B cell (primary cell): ENCODE data around the gene SLC6A6. TPM values are rescaled to one million over a fixed set of nuclear protein-coding genes. Genes with fewer than 3 reads are reported as not detected.

ENCODE experiments used
- ATAC-seq: fragments of 200-7000 bp; cut with Tn5 transposase; one replicate; pipeline ENCODE4 v1.10.0; 2021; ENCODE audit warnings: low read depth, mild to moderate bottlenecking, moderate number of reproducible peaks, moderate library complexity
- CTCF ChIA-PET: fragments of 350-600 bp; sonication (Branson Sonifier 250); formaldehyde crosslinking; loops from one replicate; lab custom pipeline; 2021; ENCODE audit warnings: antibody characterized with exemption, inconsistent platforms; lab: Charles Lee
- POLR2A ChIA-PET: fragments of 350-600 bp; sonication (Branson Sonifier 250); formaldehyde crosslinking; loops from one replicate; lab custom pipeline; 2021; ENCODE audit warnings: antibody characterized with exemption; lab: Charles Lee
- DNase-seq: peaks from one replicate; pipeline ENCODE4 v3.0.0; 2013
- H2AFZ ChIP-seq: 2 replicates; pipeline ENCODE4 v1.6.1; 2012; ENCODE audit warnings: mild to moderate bottlenecking, low read depth, low read length; ENCODE audit not compliant: insufficient read depth, poor library complexity, severe bottlenecking
- H3K27ac ChIP-seq, 2 donors: 1 replicate in 1 of 2; 2 replicates in 1 of 2; pipeline ENCODE4 v1.5.1; 2012 to 2013; ENCODE audit warnings: low read length in 2 of 2, mild to moderate bottlenecking in 2 of 2, moderate library complexity in 1 of 2
- H3K27me3 ChIP-seq, 4 experiments: fragments of 200-600 bp in 1 of 4; sonication (generic) in 1 of 4; replicated peaks in 1 of 4; 1 replicate in 2 of 4; 2 replicates in 2 of 4; pipeline versions ENCODE4 v1.6.1 to v1.7.0; 2013 to 2016; ENCODE audit warnings: low read length in 3 of 4, mild to moderate bottlenecking in 2 of 4, mixed read lengths in 1 of 4, moderate library complexity in 1 of 4; ENCODE audit not compliant: insufficient read depth in 4 of 4, control insufficient read depth in 3 of 4; ENCODE audit errors: control extremely low read depth in 1 of 4
- H3K36me3 ChIP-seq, 2 experiments: replicated peaks in 1 of 2; 1 replicate in 1 of 2; 2 replicates in 1 of 2; pipeline versions ENCODE4 v1.6.1 to v1.7.1; 2013; ENCODE audit warnings: low read length in 1 of 2; ENCODE audit not compliant: insufficient read depth in 2 of 2, control insufficient read depth in 1 of 2; ENCODE audit errors: control extremely low read depth in 1 of 2, extremely low read depth in 1 of 2
- H3K4me1 ChIP-seq, 2 donors: fragments of 200-600 bp in 1 of 2; sonication (generic) in 1 of 2; 1 replicate in 1 of 2; 2 replicates in 1 of 2; pipeline versions ENCODE4 v1.5.1 to v1.6.1; 2013 to 2017; ENCODE audit warnings: low read length in 2 of 2; ENCODE audit not compliant: control insufficient read depth in 2 of 2, insufficient read depth in 2 of 2
- H3K4me2 ChIP-seq: replicated peaks from 2 replicates; pipeline ENCODE3; 2012; ENCODE audit warnings: mild to moderate bottlenecking, low read depth, low read length; ENCODE audit not compliant: poor library complexity, severe bottlenecking
- H3K4me3 ChIP-seq, 5 experiments: fragments of 200-600 bp in 1 of 5; sonication (generic) in 1 of 5; 1 replicate in 3 of 5; 2 replicates in 2 of 5; pipeline versions ENCODE4 v1.5.1 to v1.7.0; 2011 to 2016; ENCODE audit warnings: low read length in 4 of 5, mild to moderate bottlenecking in 4 of 5, low read depth in 2 of 5, control low read depth in 1 of 5, moderate library complexity in 1 of 5; ENCODE audit not compliant: insufficient read depth in 1 of 5; ENCODE audit errors: control extremely low read depth in 1 of 5, extremely low read depth in 1 of 5
- H3K79me2 ChIP-seq: fragments of 200-600 bp; sonication (generic); one replicate; pipeline ENCODE4 v1.6.0; 2016; ENCODE audit warnings: low read length; ENCODE audit not compliant: control insufficient read depth, insufficient read depth
- H3K9ac ChIP-seq: fragments of 200-600 bp; sonication (generic); 2 replicates; pipeline ENCODE4 v1.6.1; 2017; ENCODE audit warnings: mild to moderate bottlenecking, low read length, moderate library complexity
- H3K9me3 ChIP-seq, 3 donors: one replicate each; pipeline versions ENCODE4 v1.6.1 to v1.7.1; 2013; ENCODE audit warnings: low read length in 2 of 3; ENCODE audit not compliant: control insufficient read depth in 2 of 3, insufficient read depth in 1 of 3; ENCODE audit errors: control extremely low read depth in 1 of 3
- H4K20me1 ChIP-seq: 2 replicates; pipeline ENCODE4 v1.6.0; 2012; ENCODE audit warnings: mild to moderate bottlenecking, low read length; ENCODE audit not compliant: insufficient read depth, control insufficient read depth, poor library complexity, severe bottlenecking
- H3K27ac Mint-ChIP-seq: one replicate; pipeline ENCODE4 v1.8.0; 2021; ENCODE audit warnings: mixed read lengths
- H3K27me3 Mint-ChIP-seq: one replicate; pipeline ENCODE4 v1.8.0; 2021; ENCODE audit warnings: mixed read lengths
- H3K4me1 Mint-ChIP-seq: one replicate; pipeline ENCODE4 v1.8.0; 2021; ENCODE audit warnings: mixed read lengths
- H3K4me3 Mint-ChIP-seq: one replicate; pipeline ENCODE4 v1.8.0; 2021; ENCODE audit warnings: mixed read lengths
- H3K9me3 Mint-ChIP-seq: one replicate; pipeline ENCODE4 v1.8.0; 2022; ENCODE audit warnings: mixed read lengths; ENCODE audit not compliant: insufficient read depth
- EZH2 ChIP-seq: IDR thresholded peaks from 2 replicates; pipeline ENCODE4 v1.6.1; 2012; ENCODE audit warnings: borderline replicate concordance, low read depth, mild to moderate bottlenecking, moderate library complexity, low read length; ENCODE audit not compliant: insufficient read depth, poor library complexity, severe bottlenecking
- WGBS: methylation state at CpG from one replicate; pipeline ENCODE4 v1.1.5; 2013; ENCODE audit warnings: missing lambda C conversion rate; ENCODE audit not compliant: insufficient coverage; 5-methylcytosine and 5-hydroxymethylcytosine counted together
- intact Hi-C: fragments of 100-400 bp; cut with micrococcal nuclease; formaldehyde crosslinking; loops from one replicate; pipeline ENCODE4 v1.10.0; 2022
- polyA plus RNA-seq: library from polyadenylated mRNA; depleted of rRNA; stranded (reverse); fragments of >200 nt; gene quantifications from 2 replicates; pipeline ENCODE4 v1.2.3, GENCODE V29; 2012
- total RNA-seq, 2 donors: library from RNA; stranded (reverse); fragments of 120-200 nt in 1 of 2; gene quantifications; 1 replicate in 1 of 2; 2 replicates in 1 of 2; pipeline versions ENCODE4 v1.2.3 to v1.2.4, GENCODE V29; 2013 to 2022
- TF ChIP-seq, protein P1 (sequence below): fragments of 200-600 bp; IDR thresholded peaks from one replicate; pipeline ENCODE4 v1.8.0; 2022; ENCODE audit warnings: antibody characterized with exemption, mild to moderate bottlenecking

Gene SLC6A6
- total and polyA plus RNA-seq, 2 donors (not counting 1 experiment from before 2014, with no cell fraction given), result 34.2 to 48.7 TPM

DNA sequence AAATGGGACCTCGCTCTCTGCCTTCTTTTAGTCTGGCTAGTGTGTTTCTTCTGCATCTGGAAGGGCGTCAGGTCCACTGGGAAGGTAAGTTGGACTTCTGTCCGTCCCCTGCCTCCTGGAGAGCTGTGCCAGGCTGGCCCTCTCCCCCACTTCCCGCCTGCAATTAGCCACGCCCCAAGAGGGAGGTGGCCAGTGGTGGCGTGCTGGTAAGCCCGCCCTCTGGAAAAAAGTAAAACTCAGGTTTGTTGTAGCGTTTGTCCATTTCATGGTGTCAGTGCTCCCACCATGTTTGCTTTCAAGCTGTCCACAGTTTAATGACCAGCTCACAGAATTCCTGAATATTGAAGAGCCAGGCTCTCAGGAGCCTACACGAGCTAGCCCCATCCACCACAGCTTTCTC is 55.6 kb downstream of the SLC6A6 start:
- Histone ChIP-seq H2AFZ (no peak overlapping the region), H3K4me3 (no peak overlapping the region), H3K9ac (no peak overlapping the region), H3K27ac (no peak overlapping the region), H3K79me2 (no peaks in the 10 kb centered on the region), H3K4me1 (no peaks in the 10 kb centered on the region), H3K27me3 (no peaks in the 10 kb centered on the region), H3K9me3 (no peaks in the 10 kb centered on the region), H3K4me2 (no peak overlapping the region), H4K20me1 (no peaks in the 10 kb centered on the region), H3K36me3 (peaks cover 0 to 54% of the 10 kb centered on the region in 2 experiments)
- WGBS, result 95% methylated on average over 8 of the region's 9 CpGs
- CTCF ChIA-PET, result interaction anchor here (0.8 to 6.2 kb wide), 5 partner anchors 8 to 201 kb away, joined by 3 to 80 read pairs (median 5); no protein-coding TSS in a partner anchor
- Mint-ChIP-seq H3K4me3 (no peak overlapping the region), H3K27ac (no peak overlapping the region), H3K4me1 (peaks cover 12% of the 10 kb centered on the region), H3K27me3 (no peaks in the 10 kb centered on the region), H3K9me3 (no peaks in the 10 kb centered on the region)
- TF ChIP-seq, protein P1, sequence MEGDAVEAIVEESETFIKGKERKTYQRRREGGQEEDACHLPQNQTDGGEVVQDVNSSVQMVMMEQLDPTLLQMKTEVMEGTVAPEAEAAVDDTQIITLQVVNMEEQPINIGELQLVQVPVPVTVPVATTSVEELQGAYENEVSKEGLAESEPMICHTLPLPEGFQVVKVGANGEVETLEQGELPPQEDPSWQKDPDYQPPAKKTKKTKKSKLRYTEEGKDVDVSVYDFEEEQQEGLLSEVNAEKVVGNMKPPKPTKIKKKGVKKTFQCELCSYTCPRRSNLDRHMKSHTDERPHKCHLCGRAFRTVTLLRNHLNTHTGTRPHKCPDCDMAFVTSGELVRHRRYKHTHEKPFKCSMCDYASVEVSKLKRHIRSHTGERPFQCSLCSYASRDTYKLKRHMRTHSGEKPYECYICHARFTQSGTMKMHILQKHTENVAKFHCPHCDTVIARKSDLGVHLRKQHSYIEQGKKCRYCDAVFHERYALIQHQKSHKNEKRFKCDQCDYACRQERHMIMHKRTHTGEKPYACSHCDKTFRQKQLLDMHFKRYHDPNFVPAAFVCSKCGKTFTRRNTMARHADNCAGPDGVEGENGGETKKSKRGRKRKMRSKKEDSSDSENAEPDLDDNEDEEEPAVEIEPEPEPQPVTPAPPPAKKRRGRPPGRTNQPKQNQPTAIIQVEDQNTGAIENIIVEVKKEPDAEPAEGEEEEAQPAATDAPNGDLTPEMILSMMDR, result no peak
- TF ChIP-seq EZH2, result no peak
- POLR2A ChIA-PET, result interaction anchor here (0.6 kb wide), 1 partner anchor 56 kb away, joined by 3 read pairs; the partner anchor contains the start of gene SLC6A6
- intact Hi-C loops, result no loop called here
- ATAC-seq, result no peak
- no peak for DNase-seq

DNA sequence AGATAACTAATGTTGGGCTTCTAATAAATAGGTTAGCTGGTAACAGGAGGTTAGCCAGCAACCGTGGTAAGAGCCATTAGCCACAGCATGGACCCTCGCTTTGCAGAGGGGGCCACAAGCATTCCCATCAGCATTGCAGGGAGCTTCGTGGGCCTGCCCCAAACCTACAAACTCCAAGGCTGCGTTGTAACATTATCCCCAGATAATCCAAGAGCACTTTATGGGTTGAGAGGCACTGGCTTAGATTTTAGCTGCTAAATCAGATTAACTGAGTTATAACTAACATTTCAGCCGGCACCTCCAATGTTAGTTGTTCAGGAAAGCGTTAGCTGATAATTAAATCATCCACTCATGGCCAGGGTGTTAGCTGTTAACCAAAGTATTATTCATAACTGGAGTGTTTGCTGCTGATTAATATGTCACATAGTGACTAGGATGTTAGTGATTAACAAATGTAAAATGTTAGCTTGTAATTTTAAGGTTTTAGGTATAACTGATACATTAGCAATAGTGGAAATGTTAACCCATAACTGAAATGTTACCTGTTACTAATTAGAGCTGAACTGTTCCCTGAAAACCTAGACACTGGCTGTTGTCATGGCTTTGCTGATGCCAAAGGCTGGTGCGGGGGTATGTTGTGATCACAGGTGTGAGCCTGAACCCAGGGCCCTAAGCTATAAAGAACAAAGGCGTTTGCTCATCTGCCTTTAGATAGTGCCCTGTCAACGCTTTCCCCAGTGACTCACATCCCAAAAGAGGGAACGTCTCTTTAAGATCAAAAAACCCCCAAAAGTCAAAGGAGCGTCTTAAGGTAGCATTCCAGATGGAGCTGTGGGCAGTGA is 56.2 kb downstream of the SLC6A6 start:
- Histone ChIP-seq H3K4me1 (no peaks in the 10 kb centered on the region), H3K4me3 (no peak overlapping the region), H3K36me3 (peaks cover 0 to 57% of the 10 kb centered on the region in 2 experiments), H3K79me2 (no peaks in the 10 kb centered on the region), H3K4me2 (no peak overlapping the region), H4K20me1 (no peaks in the 10 kb centered on the region), H3K9ac (no peak overlapping the region), H3K9me3 (no peaks in the 10 kb centered on the region), H3K27me3 (no peaks in the 10 kb centered on the region), H3K27ac (no peak overlapping the region), H2AFZ (no peak overlapping the region)
- no peak overlapping the region for H3K27ac Mint-ChIP-seq
- H3K4me3 Mint-ChIP-seq, result no peak overlapping the region
- H3K27me3 Mint-ChIP-seq, result no peaks in the 10 kb centered on the region
- no peak for DNase-seq
- ChIA-PET POLR2A (interaction anchor here (0.6 kb wide), 1 partner anchor 57 kb away, joined by 3 read pairs; the partner anchor contains the start of gene SLC6A6), CTCF (interaction anchor here (0.7 to 6.2 kb wide), 7 partner anchors 9 to 202 kb away, joined by 3 to 80 read pairs (median 6); partner anchors contain the start of gene SLC6A6)
- H3K9me3 Mint-ChIP-seq, result no peaks in the 10 kb centered on the region
- no peak for ATAC-seq
- TF ChIP-seq, protein P1, result no peak
- TF ChIP-seq EZH2, result no peak
- H3K4me1 Mint-ChIP-seq, result peaks cover 8% of the 10 kb centered on the region
- intact Hi-C loops, result no loop called here
- WGBS, result 100% methylated on average over 5 of the region's 11 CpGs
